IMR-90 (cell line): ENCODE data around the gene PAPLN. TPM values are rescaled to one million over a fixed set of nuclear protein-coding genes. Genes with fewer than 3 reads are reported as not detected.
A peak's percentile ranks its signal among the peaks of the same experiment; 100 is the strongest.

Experiments used
- ATAC-seq: fragments of 200-7000 bp; cut with Tn5 transposase; 2 replicates; pipeline ENCODE4 v1.9.1; 2020; ENCODE audit warnings: low read depth, mild to moderate bottlenecking, moderate library complexity
- BruUV-seq: library from RNA; stranded (reverse); fragments of 400-500 nt; replicated peaks from 2 replicates; lab custom pipeline; 2021; lab: Mats Ljungman, UMichigan
- CTCF ChIA-PET: fragments of 300-600 bp; formaldehyde crosslinking; extraction: SDS; loops from one replicate; lab custom pipeline; 2021; ENCODE audit warnings: antibody characterized with exemption; lab: Yijun Ruan, JAX
- POLR2A ChIA-PET: fragments of 300-600 bp; sonication (Branson Sonifier 250); formaldehyde crosslinking; loops from one replicate; lab custom pipeline; 2022; ENCODE audit warnings: antibody characterized with exemption; ENCODE audit not compliant: unreplicated experiment; lab: Charles Lee
- DNase-seq: peaks from one replicate; pipeline ENCODE4 v3.0.0; 2013
- H2AFZ ChIP-seq: replicated peaks from 2 replicates; pipeline ENCODE3; 2013; ENCODE audit warnings: low read length, mild to moderate bottlenecking; ENCODE audit not compliant: poor library complexity
- H2AK5ac ChIP-seq: 2 replicates; pipeline ENCODE4 v1.6.1; 2013; ENCODE audit warnings: low read depth, low read length, inconsistent platforms
- H2AK9ac ChIP-seq: replicated peaks from 2 replicates; pipeline ENCODE3; 2013; ENCODE audit warnings: mild to moderate bottlenecking, low read depth, low read length, moderate library complexity; ENCODE audit not compliant: poor library complexity
- H2BK120ac ChIP-seq: 2 replicates; pipeline ENCODE4 v1.6.1; 2013; ENCODE audit warnings: low read depth, low read length, inconsistent platforms
- H2BK15ac ChIP-seq: 3 replicates; pipeline ENCODE4 v1.6.1; 2013; ENCODE audit warnings: low read depth, low read length, inconsistent platforms
- H2BK20ac ChIP-seq: 2 replicates; pipeline ENCODE4 v1.6.1; 2013; ENCODE audit warnings: low read depth, mild to moderate bottlenecking, inconsistent platforms, low read length, moderate library complexity
- H2BK5ac ChIP-seq: 2 replicates; pipeline ENCODE4 v1.6.1; 2013; ENCODE audit warnings: mild to moderate bottlenecking, low read depth, low read length, inconsistent platforms; ENCODE audit not compliant: poor library complexity, severe bottlenecking
- H3K14ac ChIP-seq: replicated peaks from 2 replicates; pipeline ENCODE4 v1.6.1; 2013; ENCODE audit warnings: low read depth, low read length, inconsistent platforms
- H3K18ac ChIP-seq: 2 replicates; pipeline ENCODE4 v1.6.1; 2013; ENCODE audit warnings: low read depth, low read length, control low read depth
- H3K23ac ChIP-seq: 2 replicates; pipeline ENCODE4 v1.6.1; 2013; ENCODE audit warnings: low read depth, low read length, inconsistent platforms
- H3K27ac ChIP-seq: 2 replicates; pipeline ENCODE4 v1.5.1; 2013; ENCODE audit warnings: mild to moderate bottlenecking, control low read depth, low read length; ENCODE audit not compliant: insufficient read depth
- H3K27me3 ChIP-seq: 2 replicates; pipeline ENCODE4 v1.6.1; 2013; ENCODE audit warnings: low read length; ENCODE audit not compliant: control insufficient read depth, insufficient read depth
- H3K36me3 ChIP-seq: 2 replicates; pipeline ENCODE4 v1.6.1; 2013; ENCODE audit warnings: low read length, mixed read lengths; ENCODE audit not compliant: control insufficient read depth, insufficient read depth
- H3K4ac ChIP-seq: 2 replicates; pipeline ENCODE4 v1.6.1; 2013; ENCODE audit warnings: low read depth, low read length, inconsistent platforms
- H3K4me1 ChIP-seq: 2 replicates; pipeline ENCODE4 v1.6.1; 2013; ENCODE audit warnings: low read length, mixed read lengths; ENCODE audit not compliant: control insufficient read depth, insufficient read depth
- H3K4me2 ChIP-seq: 2 replicates; pipeline ENCODE4 v1.6.1; 2013; ENCODE audit warnings: low read depth, mild to moderate bottlenecking, control low read depth, low read length, moderate library complexity
- H3K4me3 ChIP-seq: 2 replicates; pipeline ENCODE4 v1.5.1; 2013; ENCODE audit warnings: low read depth, mild to moderate bottlenecking, control low read depth, low read length, moderate library complexity; ENCODE audit not compliant: insufficient read depth
- H3K56ac ChIP-seq: 2 replicates; pipeline ENCODE4 v1.6.1; 2013; ENCODE audit warnings: low read length, inconsistent platforms; ENCODE audit not compliant: insufficient read depth; ENCODE audit errors: extremely low read depth
- H3K79me1 ChIP-seq, 2 experiments: 2 replicates each; pipeline ENCODE4 v1.6.1; 2013; ENCODE audit warnings: low read length in 2 of 2, inconsistent platforms in 1 of 2, low read depth in 1 of 2
- H3K9ac ChIP-seq: 2 replicates; pipeline ENCODE4 v1.6.1; 2013; ENCODE audit warnings: low read depth, low read length, control low read depth
- H3K9me1 ChIP-seq: 2 replicates; pipeline ENCODE4 v1.6.1; 2013; ENCODE audit warnings: low read length, inconsistent platforms; ENCODE audit not compliant: insufficient read depth
- H3K9me3 ChIP-seq: 2 replicates; pipeline ENCODE4 v1.6.1; 2013; ENCODE audit warnings: low read length; ENCODE audit not compliant: control insufficient read depth, insufficient read depth
- H4K20me1 ChIP-seq: 2 replicates; pipeline ENCODE4 v1.6.1; 2013; ENCODE audit warnings: low read length, inconsistent platforms; ENCODE audit not compliant: insufficient read depth
- H4K5ac ChIP-seq: 2 replicates; pipeline ENCODE4 v1.6.1; 2013; ENCODE audit warnings: mild to moderate bottlenecking, low read depth, low read length, control low read depth
- H4K8ac ChIP-seq, 2 experiments: 2 replicates each; pipeline ENCODE4 v1.6.1; 2013; ENCODE audit warnings: low read depth in 2 of 2, low read length in 2 of 2, control low read depth in 1 of 2, inconsistent platforms in 1 of 2
- H4K91ac ChIP-seq: 2 replicates; pipeline ENCODE4 v1.6.1; 2013; ENCODE audit warnings: low read depth, low read length, inconsistent platforms; ENCODE audit not compliant: insufficient read depth
- BHLHE40 ChIP-seq: fragments of 150-350 bp; IDR thresholded peaks from 2 replicates; pipeline ENCODE4 v1.6.1; 2016; ENCODE audit warnings: mild to moderate bottlenecking, low read depth, low read length
- CEBPB ChIP-seq: IDR thresholded peaks from 2 replicates; pipeline ENCODE4 v1.6.1; 2012; ENCODE audit warnings: low read depth, low read length, improper control_type of control experiment
- FOS ChIP-seq: fragments of 150-350 bp; IDR thresholded peaks from 2 replicates; pipeline ENCODE4 v1.6.1; 2016; ENCODE audit warnings: low read depth, low read length
- MXI1 ChIP-seq: IDR thresholded peaks from 2 replicates; pipeline ENCODE4 v1.6.1; 2012; ENCODE audit warnings: low read depth, mild to moderate bottlenecking, low read length, moderate library complexity, borderline replicate concordance
- NFE2L2 ChIP-seq: fragments of 150-350 bp; IDR thresholded peaks from 2 replicates; pipeline ENCODE4 v1.6.1; 2016; ENCODE audit warnings: low read depth, mild to moderate bottlenecking, low read length
- POLR2A ChIP-seq: IDR thresholded peaks from 2 replicates; pipeline ENCODE4 v1.6.1; 2012; ENCODE audit warnings: mild to moderate bottlenecking, low read depth, low read length
- RAD21 ChIP-seq: IDR thresholded peaks from 2 replicates; pipeline ENCODE4 v1.6.1; 2012; ENCODE audit warnings: low read length, improper control_type of control experiment
- RCOR1 ChIP-seq: IDR thresholded peaks from 2 replicates; pipeline ENCODE4 v1.6.1; 2012; ENCODE audit warnings: mild to moderate bottlenecking, low read length, improper control_type of control experiment; ENCODE audit not compliant: insufficient replicate concordance
- RFX5 ChIP-seq: IDR thresholded peaks from 2 replicates; pipeline ENCODE4 v1.8.0; 2012; ENCODE audit warnings: low read depth, mild to moderate bottlenecking, low read length, moderate library complexity
- SMC3 ChIP-seq: fragments of 150-350 bp; IDR thresholded peaks from 2 replicates; pipeline ENCODE4 v1.6.1; 2016; ENCODE audit warnings: low read depth, mild to moderate bottlenecking, antibody characterized with exemption, low read length, moderate library complexity
- WGBS, 2 experiments: methylation state at CpG; one replicate each; pipeline versions ENCODE4 v1.1.5 to v1.1.7; 2013; ENCODE audit warnings: missing lambda C conversion rate in 2 of 2; ENCODE audit not compliant: insufficient read length in 1 of 2; ENCODE audit errors: extremely low coverage in 2 of 2; 5-methylcytosine and 5-hydroxymethylcytosine counted together
- dilution Hi-C: fragments of 300-500 bp; cut with HindIII; formaldehyde crosslinking; loops from one replicate; pipeline ENCODE4 v1.14.3; 2018; ENCODE audit warnings: low sequenced_read_pairs; ENCODE audit not compliant: unreplicated experiment
- in situ Hi-C: fragments of 300-500 bp; cut with MboI; formaldehyde crosslinking; loops from 3 replicates; pipeline ENCODE4 v1.14.3; 2019; ENCODE audit warnings: low sequenced_read_pairs, inconsistent platforms, mixed read lengths
- intact Hi-C: fragments of 100-400 bp; cut with micrococcal nuclease; formaldehyde crosslinking; loops from 2 replicates; pipeline ENCODE4 v1.10.0; 2022
- polyA plus RNA-seq, 3 experiments: library from polyadenylated mRNA; depleted of rRNA; stranded (reverse); fragments of >200 nt; gene quantifications; 2 replicates each; pipeline ENCODE4 v1.2.3, GENCODE V29; 2012; ENCODE audit warnings: low replicate concordance in 1 of 3
- total RNA-seq: library from RNA; depleted of rRNA; stranded (reverse); fragments of >200 nt; gene quantifications from 2 replicates; pipeline ENCODE4 v1.2.3, GENCODE V29; 2012
- TF ChIP-seq, protein P1 (sequence below): fragments of 150-350 bp; IDR thresholded peaks from 2 replicates; pipeline ENCODE4 v1.6.1; 2017; ENCODE audit warnings: mild to moderate bottlenecking, antibody characterized with exemption, low read length, low read depth
- TF ChIP-seq, protein P2 (sequence below): fragments of 150-350 bp; IDR thresholded peaks from 2 replicates; pipeline ENCODE4 v1.6.1; 2016; ENCODE audit warnings: low read depth, mild to moderate bottlenecking, low read length, moderate library complexity, borderline replicate concordance
- TF ChIP-seq, protein P3 (sequence below): conservative IDR thresholded peaks from 2 replicates; pipeline ENCODE4 v1.5.1; 2012; ENCODE audit warnings: mild to moderate bottlenecking, low read depth, low read length, improper control_type of control experiment

The PAPLN gene
- total and polyA plus RNA-seq, 2 of the 4 experiments (the other 2 are of a cell fraction) = 0.36 to 1.2 TPM

DNA sequence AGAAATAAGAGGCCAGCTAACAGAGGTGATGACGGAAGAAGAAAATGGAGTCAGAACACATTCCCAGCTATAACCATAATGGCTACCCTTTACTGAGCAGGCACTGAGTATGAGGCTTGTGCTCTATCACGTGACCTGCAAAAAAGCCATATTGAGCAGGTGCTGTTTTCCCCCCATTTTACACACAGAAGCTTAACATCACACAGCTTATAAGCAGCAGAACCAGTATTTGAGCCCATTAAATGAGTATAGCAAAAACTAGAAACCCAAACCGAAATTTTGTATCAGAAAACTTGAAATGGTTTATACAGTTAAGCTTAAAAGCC lies 28.4 kb downstream of the PAPLN start (continued):
- TF ChIP-seq, protein P1, sequence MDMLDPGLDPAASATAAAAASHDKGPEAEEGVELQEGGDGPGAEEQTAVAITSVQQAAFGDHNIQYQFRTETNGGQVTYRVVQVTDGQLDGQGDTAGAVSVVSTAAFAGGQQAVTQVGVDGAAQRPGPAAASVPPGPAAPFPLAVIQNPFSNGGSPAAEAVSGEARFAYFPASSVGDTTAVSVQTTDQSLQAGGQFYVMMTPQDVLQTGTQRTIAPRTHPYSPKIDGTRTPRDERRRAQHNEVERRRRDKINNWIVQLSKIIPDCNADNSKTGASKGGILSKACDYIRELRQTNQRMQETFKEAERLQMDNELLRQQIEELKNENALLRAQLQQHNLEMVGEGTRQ = no peak
- no peak for TF ChIP-seq RFX5

- dilution Hi-C loops = no loop called here
- no TSS peak for BruUV-seq
- H3K27me3 ChIP-seq = no peaks in the 10 kb centered on the region
- in situ Hi-C loops = no loop called here
- no peaks in the 10 kb centered on the region for H3K9me3 ChIP-seq
- no peak overlapping the region for H2BK20ac ChIP-seq
- H3K4me3 ChIP-seq = no peak overlapping the region
- H3K9ac ChIP-seq = no peak overlapping the region
- H3K4me2 ChIP-seq = no peak overlapping the region
- no peak overlapping the region for H3K4ac ChIP-seq
- peak overlapping the region; percentile 23 for H2AFZ ChIP-seq
- H2AK9ac ChIP-seq = peak overlapping the region; percentile 37
- no peaks in the 10 kb centered on the region for H3K79me1 ChIP-seq
- no peak overlapping the region for H3K14ac ChIP-seq
- H3K27ac ChIP-seq = no peak overlapping the region
- H4K91ac ChIP-seq = no peak overlapping the region
- no peak overlapping the region for H2BK15ac ChIP-seq
- H4K8ac ChIP-seq = no peak overlapping the region
- WGBS, 2 experiments = 89% methylated on average over 5 of the region's 7 CpGs; no CpG with 5 or more reads in 1 of the 2 experiments
- DNase-seq (no peak), ATAC-seq (no peak)
- no peak overlapping the region for H3K18ac ChIP-seq
- peaks cover 4% of the 10 kb centered on the region for H3K4me1 ChIP-seq
- no peaks in the 10 kb centered on the region for H3K36me3 ChIP-seq
- CTCF ChIA-PET = no interaction called here
- H3K23ac ChIP-seq = no peak overlapping the region
- H3K56ac ChIP-seq = no peak overlapping the region
- H2BK120ac ChIP-seq = no peak overlapping the region
- no peak overlapping the region for H4K5ac ChIP-seq
- intact Hi-C loops = no loop called here
- no peaks in the 10 kb centered on the region for H4K20me1 ChIP-seq
- POLR2A ChIA-PET = no interaction called here
- no peak overlapping the region for H2AK5ac ChIP-seq
- H2BK5ac ChIP-seq = no peak overlapping the region
- H3K9me1 ChIP-seq = peaks cover 2% of the 10 kb centered on the region; the same call in 1 of the 2 replicates
- TF ChIP-seq MXI1 (no peak), RAD21 (no peak), CEBPB (no peak), SMC3 (no peak), POLR2A (no peak), FOS (no peak), RFX5 (no peak), RCOR1 (no peak), NFE2L2 (no peak), BHLHE40 (no peak)
- TF ChIP-seq, protein P2, sequence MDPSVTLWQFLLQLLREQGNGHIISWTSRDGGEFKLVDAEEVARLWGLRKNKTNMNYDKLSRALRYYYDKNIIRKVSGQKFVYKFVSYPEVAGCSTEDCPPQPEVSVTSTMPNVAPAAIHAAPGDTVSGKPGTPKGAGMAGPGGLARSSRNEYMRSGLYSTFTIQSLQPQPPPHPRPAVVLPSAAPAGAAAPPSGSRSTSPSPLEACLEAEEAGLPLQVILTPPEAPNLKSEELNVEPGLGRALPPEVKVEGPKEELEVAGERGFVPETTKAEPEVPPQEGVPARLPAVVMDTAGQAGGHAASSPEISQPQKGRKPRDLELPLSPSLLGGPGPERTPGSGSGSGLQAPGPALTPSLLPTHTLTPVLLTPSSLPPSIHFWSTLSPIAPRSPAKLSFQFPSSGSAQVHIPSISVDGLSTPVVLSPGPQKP = no peak
- TF ChIP-seq, protein P1 = no peak
- TF ChIP-seq, protein P3, sequence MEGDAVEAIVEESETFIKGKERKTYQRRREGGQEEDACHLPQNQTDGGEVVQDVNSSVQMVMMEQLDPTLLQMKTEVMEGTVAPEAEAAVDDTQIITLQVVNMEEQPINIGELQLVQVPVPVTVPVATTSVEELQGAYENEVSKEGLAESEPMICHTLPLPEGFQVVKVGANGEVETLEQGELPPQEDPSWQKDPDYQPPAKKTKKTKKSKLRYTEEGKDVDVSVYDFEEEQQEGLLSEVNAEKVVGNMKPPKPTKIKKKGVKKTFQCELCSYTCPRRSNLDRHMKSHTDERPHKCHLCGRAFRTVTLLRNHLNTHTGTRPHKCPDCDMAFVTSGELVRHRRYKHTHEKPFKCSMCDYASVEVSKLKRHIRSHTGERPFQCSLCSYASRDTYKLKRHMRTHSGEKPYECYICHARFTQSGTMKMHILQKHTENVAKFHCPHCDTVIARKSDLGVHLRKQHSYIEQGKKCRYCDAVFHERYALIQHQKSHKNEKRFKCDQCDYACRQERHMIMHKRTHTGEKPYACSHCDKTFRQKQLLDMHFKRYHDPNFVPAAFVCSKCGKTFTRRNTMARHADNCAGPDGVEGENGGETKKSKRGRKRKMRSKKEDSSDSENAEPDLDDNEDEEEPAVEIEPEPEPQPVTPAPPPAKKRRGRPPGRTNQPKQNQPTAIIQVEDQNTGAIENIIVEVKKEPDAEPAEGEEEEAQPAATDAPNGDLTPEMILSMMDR = no peak
Measured at GRCh38 chr14:73266317-73266716, 29.0 kb downstream of the PAPLN start.
